Activated B cell treated with CpG ODN at 0.5 μM for 24 hours (primary cell): ENCODE data around the gene SPRYD3. TPM values are rescaled to one million over a fixed set of nuclear protein-coding genes. Genes with fewer than 3 reads are reported as not detected.

Experiments
- ATAC-seq: fragments of 200-7000 bp; cut with Tn5 transposase; one replicate; pipeline ENCODE4 v1.10.0; 2021; ENCODE audit warnings: low read depth, mild to moderate bottlenecking, moderate library complexity
- CTCF ChIA-PET: fragments of 350-600 bp; sonication (Branson Sonifier 250); formaldehyde crosslinking; loops from one replicate; lab custom pipeline; 2021; ENCODE audit warnings: antibody characterized with exemption; lab: Charles Lee
- POLR2A ChIA-PET: fragments of 350-600 bp; sonication (Branson Sonifier 250); formaldehyde crosslinking; loops from one replicate; lab custom pipeline; 2021; ENCODE audit warnings: antibody characterized with exemption; lab: Charles Lee
- DNase-seq: peaks from one replicate; pipeline ENCODE4 v3.0.0; 2022
- H3K27ac Mint-ChIP-seq: one replicate; pipeline ENCODE4 v1.8.0; 2020; ENCODE audit warnings: mixed read lengths
- H3K27me3 Mint-ChIP-seq: one replicate; pipeline ENCODE4 v1.8.0; 2021; ENCODE audit warnings: mixed read lengths
- H3K36me3 Mint-ChIP-seq: one replicate; pipeline ENCODE4 v1.8.0; 2021; ENCODE audit warnings: low read depth, mixed read lengths
- H3K4me1 Mint-ChIP-seq: one replicate; pipeline ENCODE4 v1.8.0; 2021; ENCODE audit warnings: mixed read lengths
- H3K4me3 Mint-ChIP-seq: one replicate; pipeline ENCODE4 v1.8.0; 2020; ENCODE audit warnings: mild to moderate bottlenecking, mixed read lengths
- H3K9me3 Mint-ChIP-seq: one replicate; pipeline ENCODE4 v1.8.0; 2020; ENCODE audit warnings: mixed read lengths
- intact Hi-C: fragments of 100-400 bp; cut with micrococcal nuclease; formaldehyde crosslinking; loops from one replicate; pipeline ENCODE4 v1.15.1; 2024
- total RNA-seq: library from RNA; stranded (reverse); gene quantifications from 2 replicates; pipeline ENCODE4 v1.2.3, GENCODE V29; 2022
- TF ChIP-seq, protein P1 (sequence below): fragments of 200-600 bp; IDR thresholded peaks from one replicate; pipeline ENCODE4 v1.8.0; 2022; ENCODE audit warnings: antibody characterized with exemption, mild to moderate bottlenecking

The SPRYD3 gene, protein sequence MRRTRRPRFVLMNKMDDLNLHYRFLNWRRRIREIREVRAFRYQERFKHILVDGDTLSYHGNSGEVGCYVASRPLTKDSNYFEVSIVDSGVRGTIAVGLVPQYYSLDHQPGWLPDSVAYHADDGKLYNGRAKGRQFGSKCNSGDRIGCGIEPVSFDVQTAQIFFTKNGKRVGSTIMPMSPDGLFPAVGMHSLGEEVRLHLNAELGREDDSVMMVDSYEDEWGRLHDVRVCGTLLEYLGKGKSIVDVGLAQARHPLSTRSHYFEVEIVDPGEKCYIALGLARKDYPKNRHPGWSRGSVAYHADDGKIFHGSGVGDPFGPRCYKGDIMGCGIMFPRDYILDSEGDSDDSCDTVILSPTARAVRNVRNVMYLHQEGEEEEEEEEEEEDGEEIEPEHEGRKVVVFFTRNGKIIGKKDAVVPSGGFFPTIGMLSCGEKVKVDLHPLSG
- total RNA-seq, result 32.5 and 33.9 TPM in 2 replicates

DNA sequence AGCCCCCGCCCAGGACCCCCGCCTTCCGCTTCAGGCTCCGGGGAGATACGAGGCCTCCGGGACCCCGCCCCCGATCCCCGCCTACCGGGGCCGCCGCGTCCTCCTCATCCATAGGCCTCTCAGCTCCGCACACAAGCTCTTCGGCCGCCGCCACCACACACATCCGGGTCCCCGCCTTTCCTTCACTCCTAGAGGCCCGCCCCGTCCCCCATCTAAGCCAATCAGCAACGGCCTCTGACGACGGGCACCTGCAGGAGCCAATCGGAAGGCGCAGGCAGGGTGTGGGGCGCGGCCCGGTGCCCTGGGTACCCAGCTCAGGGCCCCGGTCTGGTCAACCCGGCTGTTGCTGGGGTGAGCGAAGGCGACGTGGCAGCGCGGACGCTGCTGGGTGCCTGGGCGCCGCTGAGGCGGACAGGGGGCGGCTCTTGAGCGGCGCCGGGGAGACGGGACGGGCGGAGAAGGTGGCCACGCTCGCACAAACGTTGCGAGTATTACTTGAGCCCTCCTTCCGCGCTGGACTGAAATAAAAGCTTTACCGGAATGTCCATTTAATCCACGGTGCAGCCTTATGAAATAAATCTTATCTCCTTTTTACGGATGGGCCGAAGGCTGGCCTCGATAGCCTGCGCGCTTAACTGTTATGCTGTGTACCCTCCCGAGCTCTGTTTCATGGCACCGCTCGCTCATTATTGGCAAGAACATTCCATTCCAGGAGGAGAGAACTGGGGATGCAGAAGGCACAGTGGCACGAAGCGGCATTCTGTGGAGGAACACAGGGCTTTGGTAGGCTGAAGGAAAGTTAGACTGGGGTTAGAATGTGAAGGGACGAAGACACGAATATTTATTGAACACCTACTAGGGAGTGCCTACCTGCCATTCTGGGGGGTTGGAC, at the start of gene SPRYD3:
SPRYD3 (minus strand) TSS at position 165 of the 892 bp plus-strand sequence; CDS start at position 108, 57 bp downstream.
- intact Hi-C loops, result loop anchor here (1.0 to 10.0 kb wide), 5 partner anchors 20 to 245 kb away; partner anchors contain the start of genes AAAS, CSAD, EIF4B and ZNF740
- POLR2A ChIA-PET, result interaction anchor here (0.7 to 2.2 kb wide), 21 partner anchors 11 to 1275 kb away, joined by 3 to 28 read pairs (median 7); partner anchors contain the start of genes AAAS, CSAD, EIF4B and IGFBP6
- H3K9me3 Mint-ChIP-seq, result no peaks in the 10 kb centered on the region
- H3K36me3 Mint-ChIP-seq, result peaks cover 36% of the 10 kb centered on the region
- ATAC-seq, result peak; percentile 98
- H3K27me3 Mint-ChIP-seq, result no peaks in the 10 kb centered on the region
- peak within 1 kb of the TSS; percentile 92 for H3K4me3 Mint-ChIP-seq
- peaks cover 31% of the 10 kb centered on the region for H3K4me1 Mint-ChIP-seq
- TF ChIP-seq, protein P1, sequence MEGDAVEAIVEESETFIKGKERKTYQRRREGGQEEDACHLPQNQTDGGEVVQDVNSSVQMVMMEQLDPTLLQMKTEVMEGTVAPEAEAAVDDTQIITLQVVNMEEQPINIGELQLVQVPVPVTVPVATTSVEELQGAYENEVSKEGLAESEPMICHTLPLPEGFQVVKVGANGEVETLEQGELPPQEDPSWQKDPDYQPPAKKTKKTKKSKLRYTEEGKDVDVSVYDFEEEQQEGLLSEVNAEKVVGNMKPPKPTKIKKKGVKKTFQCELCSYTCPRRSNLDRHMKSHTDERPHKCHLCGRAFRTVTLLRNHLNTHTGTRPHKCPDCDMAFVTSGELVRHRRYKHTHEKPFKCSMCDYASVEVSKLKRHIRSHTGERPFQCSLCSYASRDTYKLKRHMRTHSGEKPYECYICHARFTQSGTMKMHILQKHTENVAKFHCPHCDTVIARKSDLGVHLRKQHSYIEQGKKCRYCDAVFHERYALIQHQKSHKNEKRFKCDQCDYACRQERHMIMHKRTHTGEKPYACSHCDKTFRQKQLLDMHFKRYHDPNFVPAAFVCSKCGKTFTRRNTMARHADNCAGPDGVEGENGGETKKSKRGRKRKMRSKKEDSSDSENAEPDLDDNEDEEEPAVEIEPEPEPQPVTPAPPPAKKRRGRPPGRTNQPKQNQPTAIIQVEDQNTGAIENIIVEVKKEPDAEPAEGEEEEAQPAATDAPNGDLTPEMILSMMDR, result no peak
- CTCF ChIA-PET, result interaction anchor here (1.1 to 8.7 kb wide), 5 partner anchors 14 to 134 kb away, joined by 3 to 77 read pairs (median 4); no protein-coding TSS in a partner anchor
- H3K27ac Mint-ChIP-seq, result peak within 1 kb of the TSS; percentile 87
- DNase-seq, result peak; percentile 98

DNA sequence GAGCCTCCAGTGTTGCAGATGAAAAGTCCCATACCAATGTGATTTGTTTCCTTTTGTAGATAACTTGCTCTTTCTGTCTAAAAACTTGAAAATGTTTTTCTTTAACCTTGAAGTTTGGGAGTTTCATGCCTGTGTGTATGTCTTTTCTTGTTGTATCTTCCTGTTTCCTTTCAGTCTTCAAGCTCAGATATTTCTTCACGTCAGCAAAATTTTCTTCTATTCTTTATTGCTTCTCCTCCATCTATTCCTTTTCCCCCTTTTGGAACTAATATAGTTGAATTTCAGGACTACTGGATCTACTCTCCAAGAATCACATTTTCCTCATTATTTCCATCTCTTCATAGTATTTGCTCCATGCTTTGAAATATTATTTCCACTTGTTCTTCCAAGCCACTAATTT, 48.0 kb upstream of the SPRYD3 start:
- Mint-ChIP-seq H3K36me3 (no peaks in the 10 kb centered on the region), H3K4me3 (no peak overlapping the region), H3K9me3 (no peaks in the 10 kb centered on the region), H3K4me1 (peaks cover 4% of the 10 kb centered on the region), H3K27ac (no peak overlapping the region), H3K27me3 (peaks cover 13% of the 10 kb centered on the region)
- DNase-seq (no peak), ATAC-seq (no peak)
- CTCF ChIA-PET, result no interaction called here
- intact Hi-C loops, result no loop called here
- POLR2A ChIA-PET, result no interaction called here
- TF ChIP-seq, protein P1, result no peak

DNA sequence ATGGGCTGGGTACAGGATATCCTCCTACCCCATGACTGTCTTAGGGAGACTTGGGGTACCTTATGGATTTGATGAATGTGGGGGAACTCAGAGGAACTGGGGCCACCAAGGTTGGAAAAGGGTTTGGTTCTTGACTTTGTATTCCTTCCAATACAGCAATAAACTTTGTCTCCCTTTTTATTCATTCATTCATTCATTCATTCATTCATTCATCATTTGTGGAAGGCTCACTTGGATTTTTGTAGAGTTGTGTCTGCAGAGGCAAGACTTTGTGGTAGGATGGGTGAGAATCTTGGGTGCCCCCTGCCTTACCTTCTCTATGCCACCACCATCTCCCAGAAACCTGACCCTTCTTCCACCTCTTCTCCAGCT, 45.1 kb upstream of the SPRYD3 start:
- CTCF ChIA-PET, result no interaction called here

DNA sequence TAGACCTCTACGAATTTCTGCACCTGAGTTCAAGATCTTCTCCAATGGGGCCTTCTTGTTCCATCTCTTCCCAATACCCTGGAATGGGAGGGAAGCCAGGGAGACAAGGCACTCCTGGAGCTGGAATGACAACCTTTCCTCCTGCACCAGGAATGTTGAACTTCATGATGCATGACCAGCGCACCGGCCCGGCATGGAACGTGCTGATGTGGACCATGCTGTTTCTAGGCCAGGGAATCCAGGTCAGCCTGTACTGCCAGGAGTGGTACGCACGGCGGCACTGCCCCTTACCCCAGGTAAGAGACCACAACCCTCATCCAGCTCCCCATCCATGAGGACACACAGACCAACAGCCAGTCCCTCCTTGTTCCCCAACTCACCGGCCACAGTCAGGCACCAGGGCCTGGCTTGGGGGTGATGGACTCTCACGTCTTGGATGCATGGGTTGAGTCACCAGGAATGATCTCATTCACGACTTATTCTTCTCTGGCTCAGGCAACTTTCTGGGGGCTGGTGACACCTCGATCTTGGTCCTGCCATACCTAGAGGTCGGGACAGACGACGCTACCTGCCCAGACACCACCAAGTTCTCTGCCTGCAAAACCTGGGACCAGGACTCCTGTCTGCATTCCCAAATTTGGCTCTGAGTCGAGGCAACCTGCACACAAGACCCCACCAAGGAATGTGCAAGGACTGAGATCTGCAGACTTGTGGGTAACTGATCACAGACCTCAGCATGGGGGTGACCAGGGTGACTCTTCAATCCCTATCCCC, 44.6 kb upstream of the SPRYD3 start:
- ChIA-PET POLR2A (no interaction called here), CTCF (no interaction called here)
- no peak for ATAC-seq
- TF ChIP-seq, protein P1, result no peak
- Mint-ChIP-seq H3K4me1 (no peaks in the 10 kb centered on the region), H3K4me3 (no peak overlapping the region), H3K9me3 (no peaks in the 10 kb centered on the region), H3K27ac (no peak overlapping the region), H3K36me3 (no peaks in the 10 kb centered on the region), H3K27me3 (peaks cover 4% of the 10 kb centered on the region)
- DNase-seq, result no peak
- intact Hi-C loops, result no loop called here

More for the DNA sequence above, 45.1 kb upstream of the SPRYD3 start:
- intact Hi-C loops, result no loop called here
- Mint-ChIP-seq H3K36me3 (no peaks in the 10 kb centered on the region), H3K27me3 (peaks cover 8% of the 10 kb centered on the region), H3K27ac (no peak overlapping the region), H3K4me1 (no peaks in the 10 kb centered on the region), H3K9me3 (no peaks in the 10 kb centered on the region), H3K4me3 (no peak overlapping the region)
- POLR2A ChIA-PET, result no interaction called here
- no peak for ATAC-seq
- TF ChIP-seq, protein P1, result no peak
- DNase-seq, result no peak
